HCT116 (cell line): ENCODE data around the gene POLR3G. TPM values are rescaled to one million over a fixed set of nuclear protein-coding genes. Genes with fewer than 3 reads are reported as not detected.

Experiments used
- ATAC-seq: fragments of 200-7000 bp; cut with Tn5 transposase; 2 replicates; pipeline ENCODE4 v1.9.1; 2020; ENCODE audit warnings: mild to moderate bottlenecking, moderate library complexity
- BruUV-seq: library from RNA; stranded (reverse); fragments of 400-500 nt; replicated peaks from 2 replicates; lab custom pipeline; 2021; lab: Mats Ljungman, UMichigan
- CTCF ChIA-PET: fragments of 300-600 bp; sonication (Branson Sonifier 250); formaldehyde crosslinking; loops from one replicate; lab custom pipeline; 2021; ENCODE audit warnings: antibody characterized with exemption; lab: Charles Lee
- POLR2A ChIA-PET: fragments of 300-600, 350-600 bp; sonication (Branson Sonifier 250); formaldehyde crosslinking; loops from one replicate; lab custom pipeline; 2021; ENCODE audit warnings: antibody characterized with exemption; lab: Charles Lee
- RAD21 ChIA-PET, 2 experiments: fragments of 300-600 bp; sonication (Branson Sonifier 250); formaldehyde crosslinking; loops; one replicate each; lab custom pipeline; 2023; ENCODE audit warnings: low total read pairs in 2 of 2; ENCODE audit not compliant: uncharacterized antibody in 2 of 2, unreplicated experiment in 2 of 2, low non-redundant PET in 1 of 2; lab: Charles Lee
- DNase-seq: peaks from one replicate; pipeline ENCODE4 v3.0.0-alpha.2; 2010; ENCODE audit warnings: low read depth, low spot score
- H2AFZ ChIP-seq: fragments of 200-600 bp; shearing (Covaris generic), sonication (generic); 2 replicates; pipeline ENCODE4 v1.6.1; 2017; ENCODE audit warnings: low read depth, mixed run types, mixed read lengths, antibody characterized with exemption, low read length; ENCODE audit not compliant: poor library complexity, severe bottlenecking
- H3K27ac ChIP-seq: 2 replicates; pipeline ENCODE4 v1.5.1; 2012; ENCODE audit warnings: low read depth, low read length
- H3K27me3 ChIP-seq: fragments of 200-600 bp; sonication (generic); 2 replicates; pipeline ENCODE4 v1.6.1; 2016; ENCODE audit warnings: mixed run types, low read length, mixed read lengths; ENCODE audit not compliant: insufficient read depth
- H3K36me3 ChIP-seq, 2 experiments: fragments of 200-500 bp in 1 of 2; fragments of 200-600 bp in 1 of 2; sonication (Bioruptor generic) in 1 of 2; sonication (generic) in 1 of 2; 2 replicates each; pipeline versions ENCODE4 v1.5.1 to v1.6.1; 2014 to 2016; ENCODE audit warnings: low read length in 2 of 2, inconsistent platforms in 1 of 2, mixed read lengths in 1 of 2, mixed run types in 1 of 2; ENCODE audit not compliant: insufficient read depth in 2 of 2, control insufficient read depth in 1 of 2
- H3K4me1 ChIP-seq, 2 experiments: fragments of 200-600 bp in 1 of 2; sonication (generic) in 1 of 2; 2 replicates each; pipeline versions ENCODE4 v1.5.1 to v1.6.1; 2012 to 2017; ENCODE audit warnings: low read length in 2 of 2, inconsistent platforms in 1 of 2, mild to moderate bottlenecking in 1 of 2, mixed read lengths in 1 of 2, mixed run types in 1 of 2, moderate library complexity in 1 of 2; ENCODE audit not compliant: insufficient read depth in 2 of 2, control insufficient read depth in 1 of 2
- H3K4me2 ChIP-seq: fragments of 200-600 bp; sonication (generic); 2 replicates; pipeline ENCODE4 v1.6.1; 2017; ENCODE audit warnings: mixed run types, low read length, mixed read lengths
- H3K4me3 ChIP-seq, 2 experiments: fragments of 200-600 bp in 1 of 2; sonication (generic) in 1 of 2; replicated peaks in 1 of 2; 2 replicates each; pipeline ENCODE4 v1.5.1; 2011 to 2016; ENCODE audit warnings: low read length in 2 of 2, control low read depth in 1 of 2, low read depth in 1 of 2, mild to moderate bottlenecking in 1 of 2, mixed read lengths in 1 of 2, mixed run types in 1 of 2
- H3K79me2 ChIP-seq: fragments of 200-600 bp; sonication (generic); 2 replicates; pipeline ENCODE4 v1.6.1; 2017; ENCODE audit warnings: mild to moderate bottlenecking, mixed run types, low read length, moderate library complexity, mixed read lengths; ENCODE audit not compliant: insufficient read depth
- H3K9ac ChIP-seq: fragments of 200-600 bp; sonication (generic); 2 replicates; pipeline ENCODE4 v1.6.1; 2016; ENCODE audit warnings: low read length, mixed read lengths
- H3K9me2 ChIP-seq: fragments of 200-600 bp; sonication (generic), shearing (Covaris generic); 2 replicates; pipeline ENCODE4 v1.6.1; 2017; ENCODE audit warnings: mixed run types, mild to moderate bottlenecking, moderate library complexity; ENCODE audit not compliant: insufficient read depth
- H3K9me3 ChIP-seq, 2 experiments: fragments of 200-500 bp in 1 of 2; fragments of 200-600 bp in 1 of 2; sonication (Bioruptor generic) in 1 of 2; sonication (generic) in 1 of 2; 2 replicates each; pipeline ENCODE4 v1.6.1; 2014 to 2017; ENCODE audit warnings: low read length in 2 of 2, mixed read lengths in 2 of 2, inconsistent platforms in 1 of 2, low read depth in 1 of 2, mild to moderate bottlenecking in 1 of 2, mixed run types in 1 of 2, moderate library complexity in 1 of 2; ENCODE audit not compliant: control insufficient read depth in 1 of 2, insufficient read depth in 1 of 2
- H4K20me1 ChIP-seq: fragments of 200-600 bp; sonication (generic), shearing (Covaris generic); 2 replicates; pipeline ENCODE4 v1.6.1; 2017; ENCODE audit warnings: mixed run types, mild to moderate bottlenecking, moderate library complexity; ENCODE audit not compliant: insufficient read depth
- ATF3 ChIP-seq: IDR thresholded peaks from 2 replicates; pipeline ENCODE4 v1.6.1; 2012
- ELF1 ChIP-seq: IDR thresholded peaks from 2 replicates; pipeline ENCODE4 v1.6.1; 2012; ENCODE audit warnings: low read depth, borderline replicate concordance
- EZH2phosphoT487 ChIP-seq: fragments of 200-600 bp; IDR thresholded peaks from 2 replicates; pipeline ENCODE4 v1.6.1; 2018; ENCODE audit warnings: antibody characterized with exemption, borderline replicate concordance
- MAX ChIP-seq: IDR thresholded peaks from 2 replicates; pipeline ENCODE4 v1.6.1; 2012
- REST ChIP-seq: IDR thresholded peaks from 2 replicates; pipeline ENCODE4 v1.6.1; 2012; ENCODE audit warnings: low read depth
- SIN3A ChIP-seq: IDR thresholded peaks from 2 replicates; pipeline ENCODE4 v1.6.1; 2012; ENCODE audit warnings: low read depth
- SRF ChIP-seq: IDR thresholded peaks from 2 replicates; pipeline ENCODE4 v1.6.1; 2012; ENCODE audit warnings: low read depth
- ZNF274 ChIP-seq: fragments of 200-500 bp; sonication (Bioruptor generic); IDR thresholded peaks from 2 replicates; pipeline ENCODE4 v1.6.1; 2014; ENCODE audit warnings: mild to moderate bottlenecking, low read depth, low read length, inconsistent platforms
- intact Hi-C: fragments of 100-400 bp; cut with micrococcal nuclease; formaldehyde crosslinking; loops from 2 replicates; pipeline ENCODE4 v1.10.0; 2022
- total RNA-seq: library from RNA; stranded (reverse); gene quantifications from one replicate; pipeline ENCODE4 v1.2.1, GENCODE V29; 2021; ENCODE audit not compliant: unreplicated experiment

POLR3G gene
- total RNA-seq, 1 experiment from 2014 or later: 44.8 TPM

GRCh38 chr5:90530736-90531487, 56.2 kb downstream of the POLR3G start:
- ChIA-PET CTCF (interaction anchor here (1.3 to 1.7 kb wide), 2 partner anchors 92 to 262 kb away, joined by 3 to 7 read pairs; no protein-coding TSS in a partner anchor), RAD21 (no interaction called here), POLR2A (no interaction called here)
- H3K9ac ChIP-seq: peak overlapping the region; percentile 66; the same call in 1 of the 2 replicates
- H3K27ac ChIP-seq: no peak overlapping the region
- DNase-seq: no peak
- no peak for TF ChIP-seq MAX
- TF ChIP-seq SRF: no peak
- TF ChIP-seq REST: no peak
- no peak for TF ChIP-seq ELF1
- TF ChIP-seq SIN3A: no peak
- no peak for TF ChIP-seq EZH2phosphoT487
- TF ChIP-seq ATF3: no peak
- no peak for TF ChIP-seq ZNF274
- no peaks in the 10 kb centered on the region for H3K27me3 ChIP-seq
- H3K79me2 ChIP-seq: peaks cover 34% of the 10 kb centered on the region
- BruUV-seq: no TSS peak
- H3K4me3 ChIP-seq: peak overlapping the region in 1 of 2 experiments; percentile 83; a peak in 1 of 4 replicates
- no peak for ATAC-seq
- H3K36me3 ChIP-seq: no peaks in the 10 kb centered on the region; a peak in 1 of 4 replicates
- intact Hi-C loops: no loop called here
- peak overlapping the region; percentile 52 for H2AFZ ChIP-seq
- H3K4me2 ChIP-seq: peak overlapping the region; percentile 92
- H3K4me1 ChIP-seq: peaks cover 3 to 17% of the 10 kb centered on the region in 2 experiments; a peak in 3 of 4 replicates
- no peaks in the 10 kb centered on the region for H3K9me3 ChIP-seq
- no peaks in the 10 kb centered on the region for H3K9me2 ChIP-seq
- no peaks in the 10 kb centered on the region for H4K20me1 ChIP-seq
